ENCODE data around the gene COL6A3. TPM values are rescaled to one million over a fixed set of nuclear protein-coding genes. Genes with fewer than 3 reads are reported as not detected.
"Not testable (repeated sequence)": the region's sequence is repeated elsewhere in the genome, so short reads cannot be mapped to it uniquely, and the experiment has no call there.

COL6A3 gene
- total RNA-seq, 6 experiments from 2014 or later: 4.5 to 21.1 (median 8.8) TPM

GRCh38 chr2:237354892-237355291 is 59.1 kb downstream of the COL6A3 start:
- 54% methylated on average over 5 of the region's 8 CpGs for WGBS (ENCODE audit: insufficient coverage, low coverage, low lambda C conversion rate, missing lambda C conversion rate)
- Histone ChIP-seq H3K4me3 (no peak overlapping the region), H3K27me3 (no peaks in the 10 kb centered on the region), H3K36me3 (no peaks in the 10 kb centered on the region), H3K27ac (no peak overlapping the region), H3K4me1 (peaks cover 0 to 3% (median 0%) of the 10 kb centered on the region in 4 donors), H3K9me3 (no peaks in the 10 kb centered on the region)
- ATAC-seq (no peak), DNase-seq (no peak)
- TF ChIP-seq POLR2A (IDR thresholded peaks at IDR 0.05) (no peak), CTCF (IDR thresholded peaks at IDR 0.05) (no peak)
- intact Hi-C loops (cut with DNase I): no loop called here

- DNase-seq; H3K36me3 ChIP-seq; intact Hi-C loops (cut with DNase I); H3K4me3 ChIP-seq; H3K27me3 ChIP-seq; H3K4me1 ChIP-seq; ATAC-seq; H3K9me3 ChIP-seq; H3K27ac ChIP-seq: not testable (repeated sequence)
- WGBS (ENCODE audit: insufficient coverage, low coverage, low lambda C conversion rate, missing lambda C conversion rate): 81% methylated on average over 6 of the region's 6 CpGs
Measured at GRCh38 chr2:237354172-237354571, 59.8 kb downstream of the COL6A3 start.

DNA sequence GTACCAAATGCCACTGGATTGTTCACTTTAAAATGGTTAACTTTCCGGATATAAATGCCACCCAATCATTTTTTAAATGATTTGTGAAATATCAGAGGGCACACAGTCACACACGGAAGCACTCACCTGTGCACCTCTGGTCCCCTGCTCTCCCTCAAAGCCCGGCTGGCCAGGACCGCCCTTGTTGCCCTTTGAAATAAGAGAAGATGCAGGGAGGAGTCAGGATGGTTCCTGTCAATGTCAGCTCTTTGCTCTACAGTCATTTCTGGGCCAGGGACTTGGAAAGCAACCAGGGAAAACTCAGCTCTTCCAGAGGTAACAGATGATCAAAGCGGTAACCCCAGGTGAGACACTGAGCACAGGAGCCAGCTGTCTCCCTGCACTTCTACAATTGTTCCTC is 60.7 kb downstream of the COL6A3 start:
- Histone ChIP-seq H3K36me3 (no peaks in the 10 kb centered on the region), H3K9me3 (no peaks in the 10 kb centered on the region), H3K27me3 (no peaks in the 10 kb centered on the region), H3K4me1 (peaks cover 0 to 5% (median 0%) of the 10 kb centered on the region in 4 donors), H3K4me3 (no peak overlapping the region), H3K27ac (no peak overlapping the region)
- whole genome bisulfite sequencing (ENCODE audit: insufficient coverage, low coverage, low lambda C conversion rate, missing lambda C conversion rate): 63% methylated on average over 1 of the region's 5 CpGs
- ATAC-seq (peak in 1 of 4 donors; percentile 10), DNase-seq (no peak)
- intact Hi-C loops (cut with DNase I): no loop called here
- TF ChIP-seq CTCF (IDR thresholded peaks at IDR 0.05) (no peak), POLR2A (IDR thresholded peaks at IDR 0.05) (no peak)

GRCh38 chr2:237352279-237352845 is 61.6 kb downstream of the COL6A3 start:
- intact Hi-C loops (cut with DNase I): no loop called here
- no peak for DNase-seq
- Histone ChIP-seq H3K4me3 (no peak overlapping the region), H3K27me3 (no peaks in the 10 kb centered on the region), H3K9me3 (no peaks in the 10 kb centered on the region), H3K36me3 (no peaks in the 10 kb centered on the region), H3K4me1 (peaks cover 0 to 5% (median 0%) of the 10 kb centered on the region in 4 donors), H3K27ac (no peak overlapping the region)
- no peak for TF ChIP-seq POLR2A (IDR thresholded peaks at IDR 0.05)
- TF ChIP-seq CTCF (IDR thresholded peaks at IDR 0.05): no peak
- WGBS (ENCODE audit: insufficient coverage, low coverage, low lambda C conversion rate, missing lambda C conversion rate): 46% methylated on average over 4 of the region's 6 CpGs
- ATAC-seq: no peak

DNA sequence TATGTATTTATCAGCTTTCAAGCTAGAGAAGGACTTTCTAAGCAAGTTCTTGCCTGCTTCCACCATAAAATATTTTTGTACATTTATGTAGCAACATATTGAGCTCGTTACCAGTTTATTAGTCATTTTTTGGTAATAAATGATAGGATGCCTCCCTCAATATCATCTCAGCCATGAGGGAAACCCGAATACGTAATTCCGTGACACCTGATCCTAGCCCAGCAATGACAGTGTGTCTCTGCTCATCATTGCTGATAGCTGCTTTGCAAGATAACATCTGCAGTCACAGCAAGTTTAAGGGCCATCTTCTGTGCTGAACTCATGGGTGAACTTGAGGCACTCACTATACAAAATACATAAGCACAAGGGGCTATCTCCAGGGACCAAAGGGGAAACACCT is 62.2 kb downstream of the COL6A3 start:
- Histone ChIP-seq H3K27me3 (no peaks in the 10 kb centered on the region), H3K36me3 (no peaks in the 10 kb centered on the region), H3K4me3 (no peak overlapping the region), H3K4me1 (peaks cover 0 to 5% (median 0%) of the 10 kb centered on the region in 4 donors), H3K9me3 (no peaks in the 10 kb centered on the region), H3K27ac (no peak overlapping the region)
- ATAC-seq (no peak), DNase-seq (no peak)
- intact Hi-C loops (cut with DNase I): no loop called here
- TF ChIP-seq POLR2A (IDR thresholded peaks at IDR 0.05): no peak
- no peak for TF ChIP-seq CTCF (IDR thresholded peaks at IDR 0.05)
- WGBS (ENCODE audit: insufficient coverage, low coverage, low lambda C conversion rate, missing lambda C conversion rate): 59% methylated on average over 4 of the region's 4 CpGs

Measured in right lobe of liver (tissue), 6 donors.